ENCODE data around the gene LRRC23.
A peak's percentile ranks its signal among the peaks of the same experiment; 100 is the strongest.

DNA sequence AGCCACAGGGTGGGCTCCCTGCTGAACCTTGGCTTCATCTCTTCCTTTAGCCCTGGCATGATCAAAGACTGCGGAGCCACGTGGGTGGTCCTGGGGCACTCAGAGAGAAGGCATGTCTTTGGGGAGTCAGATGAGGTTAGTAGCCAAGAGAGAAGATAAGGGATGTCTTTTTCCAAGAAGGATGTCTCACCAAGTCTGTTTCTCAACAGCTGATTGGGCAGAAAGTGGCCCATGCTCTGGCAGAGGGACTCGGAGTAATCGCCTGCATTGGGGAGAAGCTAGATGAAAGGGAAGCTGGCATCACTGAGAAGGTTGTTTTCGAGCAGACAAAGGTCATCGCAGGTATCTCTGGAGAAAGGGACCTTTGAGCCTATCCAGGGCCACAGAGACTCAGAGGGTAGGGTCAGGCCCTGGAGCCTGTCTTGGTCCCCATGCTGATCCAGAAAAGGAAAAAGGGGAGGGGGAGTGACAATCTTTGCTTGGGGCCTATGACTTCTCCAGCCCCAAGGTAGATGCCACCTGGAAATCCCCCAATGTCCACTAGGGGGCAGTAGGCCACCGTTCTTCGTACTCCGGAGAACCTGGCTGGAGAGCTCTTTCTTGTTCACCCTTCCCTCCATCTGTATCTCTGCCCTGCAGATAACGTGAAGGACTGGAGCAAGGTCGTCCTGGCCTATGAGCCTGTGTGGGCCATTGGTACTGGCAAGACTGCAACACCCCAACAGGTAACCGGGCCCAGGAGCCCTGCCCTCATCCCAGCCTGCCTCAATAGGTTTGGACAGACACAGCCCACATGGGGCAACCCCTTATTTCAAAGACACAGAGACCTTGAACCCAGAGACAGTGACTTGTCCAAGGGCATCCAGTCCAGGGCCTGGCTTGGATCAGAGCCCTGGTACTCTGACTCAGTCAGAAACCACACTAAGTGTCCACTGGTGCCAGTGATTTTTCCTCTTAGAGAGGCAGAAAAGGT, 35.3 kb upstream of the LRRC23 start:
- no peak for TF ChIP-seq POLR2A (IDR thresholded peaks at IDR 0.05)
- TF ChIP-seq, protein P1, sequence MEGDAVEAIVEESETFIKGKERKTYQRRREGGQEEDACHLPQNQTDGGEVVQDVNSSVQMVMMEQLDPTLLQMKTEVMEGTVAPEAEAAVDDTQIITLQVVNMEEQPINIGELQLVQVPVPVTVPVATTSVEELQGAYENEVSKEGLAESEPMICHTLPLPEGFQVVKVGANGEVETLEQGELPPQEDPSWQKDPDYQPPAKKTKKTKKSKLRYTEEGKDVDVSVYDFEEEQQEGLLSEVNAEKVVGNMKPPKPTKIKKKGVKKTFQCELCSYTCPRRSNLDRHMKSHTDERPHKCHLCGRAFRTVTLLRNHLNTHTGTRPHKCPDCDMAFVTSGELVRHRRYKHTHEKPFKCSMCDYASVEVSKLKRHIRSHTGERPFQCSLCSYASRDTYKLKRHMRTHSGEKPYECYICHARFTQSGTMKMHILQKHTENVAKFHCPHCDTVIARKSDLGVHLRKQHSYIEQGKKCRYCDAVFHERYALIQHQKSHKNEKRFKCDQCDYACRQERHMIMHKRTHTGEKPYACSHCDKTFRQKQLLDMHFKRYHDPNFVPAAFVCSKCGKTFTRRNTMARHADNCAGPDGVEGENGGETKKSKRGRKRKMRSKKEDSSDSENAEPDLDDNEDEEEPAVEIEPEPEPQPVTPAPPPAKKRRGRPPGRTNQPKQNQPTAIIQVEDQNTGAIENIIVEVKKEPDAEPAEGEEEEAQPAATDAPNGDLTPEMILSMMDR (IDR thresholded peaks at IDR 0.05): peak; percentile 81 to 96 (median 87)
